SW 1271 (cell line): ENCODE measurements around the gene ECT2.
A peak's percentile ranks its signal among the peaks of the same experiment; 100 is the strongest.
"Not testable (repeated sequence)": the region's sequence is repeated elsewhere in the genome, so short reads cannot be mapped to it uniquely, and the experiment has no call there.

ENCODE experiments used
- DNase-seq, 2 experiments: peaks; one replicate each; lab custom pipeline; 2025; lab: John Stamatoyannopoulos, UW

ECT2 gene

GRCh38 chr3:172808969-172809546, 58.5 kb downstream of the ECT2 start:
- peak in 1 of 2 experiments; percentile 41 for DNase-seq

GRCh38 chr3:172811099-172811498, 60.6 kb downstream of the ECT2 start:
- no peak for DNase-seq

- no peak for DNase-seq
Observed at GRCh38 chr3:172813462-172813861, 62.9 kb downstream of the ECT2 start.

- no peak for DNase-seq
Observed at GRCh38 chr3:172814738-172815137, 64.2 kb downstream of the ECT2 start.

GRCh38 chr3:172815857-172816256, 65.3 kb downstream of the ECT2 start:
- DNase-seq: no peak

- no peak for DNase-seq
Observed at GRCh38 chr3:172816281-172816680, 65.8 kb downstream of the ECT2 start.

- no peak for DNase-seq
Observed at GRCh38 chr3:172816968-172817367, 66.4 kb downstream of the ECT2 start.

GRCh38 chr3:172820492-172820891, 70.0 kb downstream of the ECT2 start:
- no peak for DNase-seq

- DNase-seq: no peak
Observed at GRCh38 chr3:172824229-172824628, 73.7 kb downstream of the ECT2 start.

- DNase-seq: not testable (repeated sequence)
Observed at GRCh38 chr3:172827231-172827630, 76.7 kb downstream of the ECT2 start.

- DNase-seq: no peak
Observed at GRCh38 chr3:172832983-172833382, 82.5 kb downstream of the ECT2 start.

GRCh38 chr3:172836390-172836997, 86.0 kb downstream of the ECT2 start:
- peak in 1 of 2 experiments; percentile 42 for DNase-seq

GRCh38 chr3:172839679-172840078, 89.2 kb downstream of the ECT2 start:
- DNase-seq: no peak

- no peak for DNase-seq
Observed at GRCh38 chr3:172840463-172840862, 89.9 kb downstream of the ECT2 start.

- no peak for DNase-seq
Observed at GRCh38 chr3:172840913-172841312, 90.4 kb downstream of the ECT2 start.

- DNase-seq: no peak
Observed at GRCh38 chr3:172844428-172844827, 93.9 kb downstream of the ECT2 start.

GRCh38 chr3:172846103-172846561, 95.6 kb downstream of the ECT2 start:
- no peak for DNase-seq

GRCh38 chr3:172846706-172847105, 96.2 kb downstream of the ECT2 start:
- no peak for DNase-seq

- no peak for DNase-seq
Observed at GRCh38 chr3:172847292-172847691, 96.8 kb downstream of the ECT2 start.

- no peak for DNase-seq
Observed at GRCh38 chr3:172848910-172849309, 98.4 kb downstream of the ECT2 start.

- DNase-seq: no peak
Observed at GRCh38 chr3:172853005-172853404, 102.5 kb downstream of the ECT2 start.

GRCh38 chr3:172853921-172854666, 103.6 kb downstream of the ECT2 start:
- DNase-seq: no peak

- DNase-seq: no peak
Observed at GRCh38 chr3:172855037-172855436, 104.5 kb downstream of the ECT2 start.
